HG03457 (cell line): Measurements from ENCODE around the gene PSENEN.
"Not testable (repeated sequence)": the region's sequence is repeated elsewhere in the genome, so short reads cannot be mapped to it uniquely, and the experiment has no call there.

ENCODE experiments used
- ATAC-seq: cut with Tn5 transposase; IDR thresholded peaks from one replicate; pipeline ENCODE4 v1.9.1; 2021; ENCODE audit warnings: moderate number of reproducible peaks; ENCODE audit not compliant: unreplicated experiment

The PSENEN gene

DNA sequence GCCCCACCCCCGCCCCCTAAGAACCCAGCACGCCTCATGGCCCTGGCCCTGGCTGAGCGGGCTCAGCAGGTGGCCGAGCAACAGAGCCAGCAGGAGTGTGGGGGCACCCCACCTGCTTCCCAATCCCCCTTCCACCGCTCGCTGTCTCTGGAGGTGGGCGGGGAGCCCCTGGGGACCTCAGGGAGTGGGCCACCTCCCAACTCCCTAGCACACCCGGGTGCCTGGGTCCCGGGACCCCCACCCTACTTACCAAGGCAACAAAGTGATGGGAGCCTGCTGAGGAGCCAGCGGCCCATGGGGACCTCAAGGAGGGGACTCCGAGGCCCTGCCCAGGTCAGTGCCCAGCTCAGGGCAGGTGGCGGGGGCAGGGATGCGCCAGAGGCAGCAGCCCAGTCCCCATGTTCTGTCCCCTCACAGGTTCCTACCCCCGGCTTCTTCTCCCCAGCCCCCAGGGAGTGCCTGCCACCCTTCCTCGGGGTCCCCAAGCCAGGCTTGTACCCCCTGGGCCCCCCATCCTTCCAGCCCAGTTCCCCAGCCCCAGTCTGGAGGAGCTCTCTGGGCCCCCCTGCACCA lies 41.9 kb downstream of the PSENEN start:
- no peak for ATAC-seq

DNA sequence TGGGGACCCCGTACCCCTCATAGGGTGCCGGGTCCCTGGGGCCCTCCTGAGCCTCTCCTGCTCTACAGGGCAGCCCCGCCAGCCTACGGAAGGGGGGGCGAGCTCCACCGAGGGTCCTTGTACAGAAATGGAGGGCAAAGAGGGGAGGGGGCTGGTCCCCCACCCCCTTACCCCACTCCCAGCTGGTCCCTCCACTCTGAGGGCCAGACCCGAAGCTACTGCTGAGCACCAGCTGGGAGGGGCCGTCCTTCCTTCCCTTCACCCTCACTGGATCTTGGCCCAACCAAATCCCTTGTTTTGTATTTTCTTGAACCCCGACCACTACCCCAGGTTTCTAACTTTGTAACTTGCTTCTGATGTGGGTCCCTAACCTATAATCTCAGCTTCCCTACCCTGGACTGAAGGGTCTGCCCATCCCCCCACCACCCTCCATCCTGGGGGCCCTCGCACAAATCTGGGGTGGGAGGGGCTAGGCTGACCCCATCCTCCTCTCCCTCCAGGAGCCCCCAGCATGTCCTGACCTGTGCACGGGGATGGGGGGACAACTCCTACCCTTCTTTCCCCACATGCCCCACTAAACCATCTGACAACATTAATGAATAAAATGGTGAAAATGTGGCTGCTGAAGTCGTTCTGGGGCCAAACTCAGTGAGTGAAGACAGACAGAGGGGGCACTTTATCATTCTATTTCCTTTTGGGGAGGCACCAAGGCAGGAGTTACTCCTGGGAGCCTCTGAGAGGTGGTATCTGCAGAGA lies 42.9 kb downstream of the PSENEN start:
- ATAC-seq: no peak

GRCh38 chr19:35789195-35789977 lies 43.9 kb downstream of the PSENEN start:
- ATAC-seq: no peak

DNA sequence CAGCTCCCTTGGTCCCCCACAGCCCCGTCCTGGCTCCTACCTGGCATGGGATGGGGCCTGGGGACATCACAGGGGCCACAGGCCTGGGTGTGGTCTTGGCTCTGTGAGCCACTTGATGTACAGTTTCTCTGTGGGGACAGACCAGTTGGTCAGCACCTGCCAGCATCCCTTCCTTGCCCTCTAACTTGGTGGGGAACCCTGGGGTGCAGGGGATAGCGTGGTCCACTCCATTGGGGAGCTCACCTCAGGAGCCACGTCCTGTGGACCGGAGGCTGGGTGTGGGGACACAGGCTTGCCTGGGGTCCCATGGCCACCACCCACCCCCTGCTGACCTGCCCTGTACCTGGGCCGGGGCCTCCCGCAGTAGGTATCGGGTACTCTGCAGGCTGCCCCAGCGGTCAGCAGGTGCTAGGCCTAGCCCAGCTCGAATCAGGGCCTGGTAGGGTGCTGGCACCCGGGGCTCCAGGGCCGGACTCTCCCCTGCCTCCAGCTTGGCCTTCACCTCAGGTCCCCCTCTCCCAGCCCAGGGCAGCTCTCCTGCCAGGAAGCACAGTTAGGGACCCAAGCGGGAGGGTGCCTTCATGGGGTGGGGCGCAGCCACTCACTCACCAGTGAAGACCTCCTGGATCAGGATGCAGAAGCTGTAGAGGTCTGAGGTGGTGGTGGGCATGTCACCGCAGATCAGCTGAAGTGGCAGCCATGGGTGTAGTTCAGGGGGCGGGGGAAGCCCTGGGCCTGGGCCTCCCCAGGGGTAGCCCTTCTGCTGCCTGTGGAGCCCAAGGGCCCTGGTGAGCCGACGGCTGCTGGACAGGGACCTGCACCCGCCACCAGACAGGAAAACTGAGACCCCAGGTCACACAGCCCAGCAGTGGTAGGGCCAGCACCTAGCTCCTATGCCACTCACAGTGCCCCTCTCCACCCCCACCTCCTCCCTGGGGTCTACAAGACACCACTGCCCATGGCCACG lies 44.8 kb downstream of the PSENEN start:
- no peak for ATAC-seq

DNA sequence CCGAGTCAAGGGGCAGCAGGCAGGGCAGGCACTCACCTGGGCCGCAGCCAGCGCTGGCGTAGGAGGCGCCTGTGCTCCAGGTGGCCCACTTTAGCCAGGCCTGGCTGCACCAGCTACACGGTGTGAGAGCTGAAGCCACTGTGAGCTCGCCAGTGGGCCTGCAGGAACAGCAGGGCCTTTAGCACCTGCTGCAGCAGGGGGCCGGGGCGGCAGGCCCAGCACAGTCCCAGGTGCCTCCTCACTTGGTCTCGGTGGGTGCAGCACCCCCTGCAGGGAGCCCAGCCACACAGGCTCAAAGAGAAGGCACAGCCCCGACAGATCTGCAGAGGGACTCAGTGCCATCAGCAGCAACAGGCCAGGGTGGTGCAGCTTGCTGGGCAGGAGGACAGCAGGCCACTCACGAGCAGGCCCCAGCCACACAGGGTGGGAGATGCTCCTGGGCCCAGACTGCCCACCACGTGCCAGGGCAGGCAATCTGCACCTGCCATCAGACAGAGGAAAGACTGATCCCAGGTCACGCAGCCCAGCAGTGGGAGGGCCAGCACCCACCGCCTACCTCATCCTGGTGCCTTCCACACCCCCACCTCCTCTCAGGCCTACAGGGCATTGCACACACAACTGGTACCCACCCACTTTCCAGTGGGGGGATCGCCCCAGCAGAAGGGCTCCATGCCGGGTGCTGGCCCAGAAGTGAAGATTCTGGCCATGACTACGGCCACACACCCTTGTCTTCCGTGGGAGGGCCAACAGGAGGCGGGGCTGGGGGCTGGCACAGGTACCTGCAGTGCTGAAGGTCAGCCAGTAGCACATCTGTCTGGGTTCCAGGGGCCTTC lies 45.7 kb downstream of the PSENEN start:
- ATAC-seq: no peak

- no peak for ATAC-seq
Measured at GRCh38 chr19:35791814-35792279, 46.4 kb downstream of the PSENEN start.

DNA sequence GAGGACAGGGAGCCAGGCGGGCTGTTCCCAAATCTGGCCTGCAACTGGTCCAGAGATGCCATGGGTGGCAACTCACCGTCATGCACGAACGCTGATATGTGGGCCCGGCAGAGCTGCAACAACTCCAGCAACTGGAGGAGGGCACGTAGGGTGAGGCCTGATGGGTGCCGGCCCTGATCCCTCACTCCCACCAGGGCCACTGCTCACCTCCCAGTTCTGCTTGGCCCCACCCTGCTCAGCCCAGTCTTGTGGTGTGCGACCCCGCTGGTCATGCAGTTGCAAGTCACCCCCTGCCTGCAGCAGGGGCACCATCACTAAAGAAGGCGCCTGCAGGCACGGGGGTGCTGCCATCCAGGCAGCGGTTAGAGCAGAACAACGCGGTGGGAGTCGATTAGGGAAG lies 46.9 kb downstream of the PSENEN start:
- ATAC-seq: no peak

DNA sequence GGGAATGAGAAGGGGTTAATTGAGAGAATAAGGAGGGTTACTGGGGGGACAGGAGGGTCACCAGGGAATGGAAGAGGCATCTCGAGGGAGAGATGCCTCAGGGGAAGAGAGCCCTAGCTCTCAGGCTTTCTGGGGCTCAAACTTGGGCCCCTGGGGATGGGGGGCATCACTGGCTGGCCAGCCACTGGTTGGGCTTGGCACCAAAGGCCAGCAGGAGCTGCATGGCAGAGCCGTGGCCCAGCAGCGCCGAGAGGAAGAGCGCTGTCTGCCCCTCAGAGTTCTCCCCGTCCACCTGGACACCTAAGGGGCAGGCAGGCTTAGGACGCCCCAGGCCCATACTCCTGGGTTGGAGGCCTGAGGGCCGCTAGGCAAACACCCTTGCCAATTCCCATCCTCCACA lies 47.4 kb downstream of the PSENEN start:
- ATAC-seq: no peak

DNA sequence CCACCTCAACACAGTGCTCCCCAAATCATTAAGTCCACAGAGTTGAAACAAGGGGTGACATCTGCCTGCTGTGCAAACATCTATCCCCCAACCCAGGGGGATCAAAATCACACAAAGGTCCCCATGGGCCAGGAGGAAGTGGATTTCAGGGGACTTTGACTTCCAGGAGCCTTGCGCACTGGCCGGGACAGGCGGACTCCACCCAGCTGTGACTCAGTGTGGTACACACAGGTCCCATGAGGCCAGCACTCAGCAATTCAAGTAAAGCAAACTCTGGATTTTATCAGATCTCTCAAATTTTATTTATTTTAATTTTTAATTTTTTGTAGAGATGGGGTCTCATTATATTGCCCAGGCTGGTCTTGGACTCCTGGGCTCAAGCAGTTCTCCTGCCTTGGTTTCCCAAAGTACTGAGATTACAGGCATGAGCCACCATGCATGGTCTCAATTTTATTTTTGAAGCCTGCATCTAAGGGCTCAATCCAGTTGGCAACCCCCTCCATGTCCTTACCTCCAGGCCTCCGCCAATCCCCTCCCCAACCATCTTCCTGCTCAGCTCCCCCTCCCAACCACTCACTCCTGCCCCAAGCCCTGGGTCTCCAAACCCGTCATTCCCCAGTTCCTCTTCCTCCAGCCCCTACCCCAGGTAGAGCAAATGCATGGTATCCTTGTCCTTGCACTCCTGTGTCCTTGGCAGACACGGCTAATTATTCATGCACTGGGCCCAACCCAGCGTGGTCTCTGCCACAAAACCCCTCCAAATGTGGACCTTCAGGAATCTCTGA lies 48.1 kb downstream of the PSENEN start:
- ATAC-seq: no peak

DNA sequence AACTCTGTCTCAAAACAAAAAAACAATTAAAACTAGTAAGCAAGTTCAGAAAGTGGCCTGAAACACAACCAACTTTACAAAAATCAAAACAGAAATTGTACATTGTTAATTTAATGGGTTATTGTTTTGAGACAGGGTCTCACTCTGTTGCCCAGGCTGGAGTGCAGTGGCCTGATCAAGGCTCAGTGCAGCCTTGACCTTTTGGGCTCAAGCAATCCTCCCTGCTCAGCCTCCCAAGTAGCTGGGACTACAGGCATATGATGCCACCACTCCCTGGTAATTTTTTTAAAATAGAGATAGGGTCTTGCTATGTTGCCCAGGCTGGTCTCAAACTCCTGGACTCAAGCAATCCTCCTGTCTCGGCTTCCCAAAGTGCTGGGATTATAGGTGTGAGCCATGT lies 50.1 kb downstream of the PSENEN start:
- ATAC-seq: not testable (repeated sequence)
